Measurements from ENCODE around the gene RNF44. TPM values are rescaled to one million over a fixed set of nuclear protein-coding genes. Genes with fewer than 3 reads are reported as not detected.

The RNF44 gene
- total and polyA plus RNA-seq, 2 experiments from 2014 or later = 2.1 to 2.9 TPM

DNA sequence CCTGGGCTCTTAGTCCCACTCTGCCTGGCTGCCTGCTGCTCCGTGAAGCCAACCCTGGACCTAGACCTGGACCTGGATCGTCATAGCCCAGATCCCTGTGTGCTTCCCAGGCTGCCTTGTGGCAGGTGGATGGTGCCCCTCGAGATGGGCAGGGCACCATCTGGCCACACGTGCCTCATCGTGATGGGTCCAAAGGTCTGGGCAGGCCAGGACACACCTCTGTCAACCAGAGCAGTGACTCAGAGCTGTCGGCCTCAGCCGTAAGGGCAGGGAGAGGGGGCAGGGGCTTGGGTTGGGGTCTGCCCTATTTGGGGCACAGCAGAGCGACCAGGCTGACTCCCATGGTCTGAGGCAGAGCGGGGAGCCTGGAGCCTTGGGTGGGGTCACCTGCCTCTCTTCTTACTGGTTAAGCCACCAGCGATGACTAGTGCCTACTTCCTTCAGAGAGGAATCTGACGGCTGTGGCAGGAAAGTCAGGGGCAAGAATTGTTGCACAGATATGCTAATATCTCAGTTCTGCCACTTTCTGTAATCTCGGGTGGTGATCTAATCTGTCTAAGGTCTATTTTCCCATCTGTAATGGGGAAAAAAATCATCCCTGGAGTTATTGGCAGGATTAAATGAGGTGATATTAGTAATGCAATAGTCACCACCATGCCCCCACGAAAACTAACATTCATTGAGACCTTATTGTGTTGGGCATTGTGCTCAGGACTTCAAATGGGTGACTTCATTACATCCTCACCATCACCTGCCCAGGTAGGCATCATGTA is 8.7 kb upstream of the RNF44 start:
- Histone ChIP-seq H3K9ac (no peak overlapping the region), H2AFZ (no peak overlapping the region), H3K9me2 (ENCODE audit: insufficient read depth) (no peaks in the 10 kb centered on the region), H3K27ac (no peak overlapping the region), H3K27me3 (replicated peaks; ENCODE audit: insufficient read depth) (no peaks in the 10 kb centered on the region), H3K4me2 (ENCODE audit: unreplicated experiment) (no peak overlapping the region), H3K36me3 (ENCODE audit: low read depth) (no peaks in the 10 kb centered on the region), H3K4me3 (no peak overlapping the region), H3K4me1 (ENCODE audit: insufficient read depth) (peaks cover 7% of the 10 kb centered on the region; the same call in 1 of the 2 replicates), H4K20me1 (ENCODE audit: insufficient read depth) (no peaks in the 10 kb centered on the region), H3F3A (ENCODE audit: insufficient read depth) (no peaks in the 10 kb centered on the region), H3K79me2 (ENCODE audit: insufficient read depth) (no peaks in the 10 kb centered on the region), H3K9me3 (ENCODE audit: low read depth) (no peaks in the 10 kb centered on the region)
- no peak for DNase-seq
- TF ChIP-seq EZH2 (IDR thresholded peaks at IDR 0.05; ENCODE audit: insufficient read depth, poor library complexity, severe bottlenecking) (no peak), EZH2phosphoT487 (IDR thresholded peaks at IDR 0.05; ENCODE audit: insufficient read depth, low read depth) (no peak)
- 66 to 70% methylated on average over 12 to 13 of the region's 13 CpGs for WGBS, 2 experiments (ENCODE audit: low coverage in 1 of 2, low lambda C conversion rate in 2 of 2, missing lambda C conversion rate in 2 of 2)
- in situ Hi-C loops (cut with MboI) = no loop called here

- 91 to 96% methylated on average over 6 of the region's 6 CpGs for WGBS, 2 experiments (ENCODE audit: low coverage in 1 of 2, low lambda C conversion rate in 2 of 2, missing lambda C conversion rate in 2 of 2)
- in situ Hi-C loops (cut with MboI) = no loop called here
Observed at GRCh38 chr5:176545388-176545736, 8.2 kb upstream of the RNF44 start.

GRCh38 chr5:176543428-176544182 is 6.4 kb upstream of the RNF44 start:
- Histone ChIP-seq H3K9me3 (ENCODE audit: low read depth) (no peaks in the 10 kb centered on the region), H2AFZ (peak overlapping the region; percentile 93), H3K9me2 (ENCODE audit: insufficient read depth) (no peaks in the 10 kb centered on the region), H3K27me3 (replicated peaks; ENCODE audit: insufficient read depth) (no peaks in the 10 kb centered on the region), H3K27ac (no peak overlapping the region), H3K4me1 (ENCODE audit: insufficient read depth) (peaks cover 7% of the 10 kb centered on the region; the same call in 1 of the 2 replicates), H3F3A (ENCODE audit: insufficient read depth) (peaks cover 2% of the 10 kb centered on the region), H3K4me2 (ENCODE audit: unreplicated experiment) (peak overlapping the region; percentile 77), H4K20me1 (ENCODE audit: insufficient read depth) (no peaks in the 10 kb centered on the region), H3K9ac (peak overlapping the region; percentile 56), H3K36me3 (ENCODE audit: low read depth) (no peaks in the 10 kb centered on the region), H3K4me3 (peak overlapping the region; percentile 70), H3K79me2 (ENCODE audit: insufficient read depth) (no peaks in the 10 kb centered on the region)
- TF ChIP-seq EZH2phosphoT487 (IDR thresholded peaks at IDR 0.05; ENCODE audit: insufficient read depth, low read depth) (no peak), EZH2 (IDR thresholded peaks at IDR 0.05; ENCODE audit: insufficient read depth, poor library complexity, severe bottlenecking) (no peak)
- 3 to 4% methylated on average over 49 to 55 of the region's 63 CpGs for WGBS, 2 experiments (ENCODE audit: low coverage in 1 of 2, low lambda C conversion rate in 2 of 2, missing lambda C conversion rate in 2 of 2)
- in situ Hi-C loops (cut with MboI) = no loop called here
- DNase-seq = peak; percentile 73

More at GRCh38 chr5:176545388-176545736, 8.2 kb upstream of the RNF44 start:
- Histone ChIP-seq H3K27ac (no peak overlapping the region), H4K20me1 (ENCODE audit: insufficient read depth) (no peaks in the 10 kb centered on the region), H3K4me1 (ENCODE audit: insufficient read depth) (peaks cover 7% of the 10 kb centered on the region; the same call in 1 of the 2 replicates), H3K9me2 (ENCODE audit: insufficient read depth) (no peaks in the 10 kb centered on the region), H3K79me2 (ENCODE audit: insufficient read depth) (no peaks in the 10 kb centered on the region), H2AFZ (no peak overlapping the region), H3K4me2 (ENCODE audit: unreplicated experiment) (no peak overlapping the region), H3K9ac (no peak overlapping the region), H3K27me3 (replicated peaks; ENCODE audit: insufficient read depth) (no peaks in the 10 kb centered on the region), H3F3A (ENCODE audit: insufficient read depth) (no peaks in the 10 kb centered on the region), H3K4me3 (no peak overlapping the region), H3K9me3 (ENCODE audit: low read depth) (no peaks in the 10 kb centered on the region), H3K36me3 (ENCODE audit: low read depth) (no peaks in the 10 kb centered on the region)
- TF ChIP-seq EZH2 (IDR thresholded peaks at IDR 0.05; ENCODE audit: insufficient read depth, poor library complexity, severe bottlenecking) (no peak), EZH2phosphoT487 (IDR thresholded peaks at IDR 0.05; ENCODE audit: insufficient read depth, low read depth) (no peak)
- no peak for DNase-seq

DNA sequence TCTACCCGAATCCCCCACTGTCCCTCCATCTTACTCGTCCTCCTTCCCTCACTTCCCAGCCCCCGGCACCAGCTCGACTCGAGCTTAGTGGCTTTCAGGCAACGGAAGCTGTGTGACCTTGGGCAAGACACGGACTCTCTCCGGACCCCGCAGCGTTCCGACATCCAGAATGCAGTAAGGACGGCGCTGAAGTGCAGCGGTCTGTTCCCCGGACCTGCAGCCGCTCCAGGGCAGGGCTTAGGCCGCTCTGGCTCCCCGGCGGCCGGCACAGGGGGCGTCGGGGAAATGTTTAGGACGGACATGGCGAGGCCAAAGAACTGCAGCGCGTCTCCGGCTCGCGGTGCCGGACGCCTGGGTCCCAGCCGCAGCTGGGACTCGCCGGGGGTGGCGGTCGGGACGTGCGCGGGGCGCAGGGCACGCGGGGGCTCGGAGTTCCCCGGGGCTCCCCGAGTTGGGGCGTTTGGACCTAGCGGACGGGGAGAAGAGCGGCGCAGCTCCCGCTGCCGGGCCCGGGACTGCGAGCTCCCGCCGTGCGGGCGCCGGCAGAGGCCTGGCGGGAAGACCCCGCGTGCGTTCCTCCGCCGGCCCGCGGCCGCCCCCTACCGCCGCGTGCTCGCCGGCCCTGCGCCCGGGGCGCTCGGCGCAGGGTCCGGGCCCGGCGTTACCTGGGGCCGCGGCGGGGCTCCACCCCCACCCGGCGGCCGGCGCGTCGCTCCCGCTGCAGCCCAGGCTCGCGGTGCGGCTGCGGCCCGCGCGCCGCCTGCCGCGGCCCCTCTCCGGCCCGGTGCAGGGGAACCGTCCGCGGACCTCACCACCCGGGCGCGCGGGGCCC is 5.6 kb upstream of the RNF44 start:
- Histone ChIP-seq H3K9me3 (ENCODE audit: low read depth) (no peaks in the 10 kb centered on the region), H2AFZ (peak overlapping the region; percentile 93), H3K36me3 (ENCODE audit: low read depth) (no peaks in the 10 kb centered on the region), H3K4me2 (ENCODE audit: unreplicated experiment) (peak overlapping the region; percentile 80), H3K4me3 (peak overlapping the region; percentile 70), H4K20me1 (ENCODE audit: insufficient read depth) (no peaks in the 10 kb centered on the region), H3K27ac (no peak overlapping the region), H3K27me3 (replicated peaks; ENCODE audit: insufficient read depth) (no peaks in the 10 kb centered on the region), H3K9me2 (ENCODE audit: insufficient read depth) (no peaks in the 10 kb centered on the region), H3K9ac (peak overlapping the region; percentile 53), H3K4me1 (ENCODE audit: insufficient read depth) (peaks cover 14% of the 10 kb centered on the region; the same call in 1 of the 2 replicates), H3K79me2 (ENCODE audit: insufficient read depth) (no peaks in the 10 kb centered on the region), H3F3A (ENCODE audit: insufficient read depth) (peaks cover 8% of the 10 kb centered on the region)
- TF ChIP-seq EZH2phosphoT487 (IDR thresholded peaks at IDR 0.05; ENCODE audit: insufficient read depth, low read depth) (no peak), EZH2 (IDR thresholded peaks at IDR 0.05; ENCODE audit: insufficient read depth, poor library complexity, severe bottlenecking) (no peak)
- WGBS, 2 experiments (ENCODE audit: low coverage in 1 of 2, low lambda C conversion rate in 2 of 2, missing lambda C conversion rate in 2 of 2) = 1 to 2% methylated on average over 65 to 69 of the region's 110 CpGs
- in situ Hi-C loops (cut with MboI) = no loop called here
- DNase-seq = peak; percentile 53
